IPS-18a (cell line): ENCODE results near the gene MLLT11.

ENCODE experiments used
- H3K27ac ChIP-seq: one replicate; pipeline ENCODE4 v1.5.1; 2013; ENCODE audit warnings: low read length
- H3K27me3 ChIP-seq: one replicate; pipeline ENCODE4 v1.6.1; 2013; ENCODE audit warnings: mild to moderate bottlenecking, low read length; ENCODE audit not compliant: control insufficient read depth, insufficient read depth
- H3K36me3 ChIP-seq: one replicate; pipeline ENCODE4 v1.6.1; 2013; ENCODE audit warnings: low read depth, low read length; ENCODE audit not compliant: control insufficient read depth
- H3K4me1 ChIP-seq: one replicate; pipeline ENCODE4 v1.6.1; 2013; ENCODE audit warnings: low read depth, low read length; ENCODE audit not compliant: control insufficient read depth
- H3K4me3 ChIP-seq: one replicate; pipeline ENCODE4 v1.5.1; 2013; ENCODE audit warnings: low read length
- H3K9ac ChIP-seq: one replicate; pipeline ENCODE4 v1.6.1; 2013; ENCODE audit warnings: mild to moderate bottlenecking, low read length, moderate library complexity
- H3K9me3 ChIP-seq: one replicate; pipeline ENCODE4 v1.6.1; 2013; ENCODE audit warnings: low read depth, low read length; ENCODE audit not compliant: control insufficient read depth

The MLLT11 gene

GRCh38 chr1:151043163-151043562 is 17.0 kb upstream of the MLLT11 start:
- Histone ChIP-seq H3K27ac (no peak overlapping the region), H3K9ac (no peak overlapping the region), H3K36me3 (no peaks in the 10 kb centered on the region), H3K4me3 (no peak overlapping the region), H3K4me1 (no peaks in the 10 kb centered on the region), H3K9me3 (no peaks in the 10 kb centered on the region), H3K27me3 (no peaks in the 10 kb centered on the region)

GRCh38 chr1:151047591-151047924 is 12.6 kb upstream of the MLLT11 start, which contains the start of gene C1orf56:
TSS of gene C1orf56 (plus strand) at chr1:151047751. CDS start at chr1:151047848, 97 bp downstream.
- Histone ChIP-seq H3K36me3 (peaks cover 10% of the 10 kb centered on the region), H3K4me3 (peak within 1 kb of the TSS; percentile 85), H3K27ac (peak within 1 kb of the TSS; percentile 37), H3K9me3 (no peaks in the 10 kb centered on the region), H3K4me1 (no peaks in the 10 kb centered on the region), H3K27me3 (no peaks in the 10 kb centered on the region), H3K9ac (peak within 1 kb of the TSS; percentile 84)

- H3K27ac ChIP-seq = peak overlapping the region; percentile 37
- no peaks in the 10 kb centered on the region for H3K4me1 ChIP-seq
- H3K4me3 ChIP-seq = peak overlapping the region; percentile 85
- peaks cover 14% of the 10 kb centered on the region for H3K36me3 ChIP-seq
- peak overlapping the region; percentile 84 for H3K9ac ChIP-seq
- H3K27me3 ChIP-seq = no peaks in the 10 kb centered on the region
- no peaks in the 10 kb centered on the region for H3K9me3 ChIP-seq
These were observed 12.1 kb upstream of the MLLT11 start for GRCh38 chr1:151047925-151048644.

GRCh38 chr1:151048645-151049032 is 11.6 kb upstream of the MLLT11 start:
- peak overlapping the region; percentile 85 for H3K4me3 ChIP-seq
- peaks cover 19% of the 10 kb centered on the region for H3K36me3 ChIP-seq
- no peak overlapping the region for H3K27ac ChIP-seq
- H3K9me3 ChIP-seq = no peaks in the 10 kb centered on the region
- H3K27me3 ChIP-seq = no peaks in the 10 kb centered on the region
- H3K4me1 ChIP-seq = no peaks in the 10 kb centered on the region
- peak overlapping the region; percentile 84 for H3K9ac ChIP-seq

- Histone ChIP-seq H3K9ac (no peak overlapping the region), H3K27ac (no peak overlapping the region), H3K4me1 (no peaks in the 10 kb centered on the region), H3K9me3 (no peaks in the 10 kb centered on the region), H3K4me3 (no peak overlapping the region), H3K36me3 (peaks cover 26% of the 10 kb centered on the region), H3K27me3 (no peaks in the 10 kb centered on the region)
These were observed 10.7 kb upstream of the MLLT11 start for GRCh38 chr1:151049458-151049857.

GRCh38 chr1:151050051-151050688 is 10.0 kb upstream of the MLLT11 start:
- Histone ChIP-seq H3K36me3 (peaks cover 34% of the 10 kb centered on the region), H3K4me3 (no peak overlapping the region), H3K27me3 (no peaks in the 10 kb centered on the region), H3K4me1 (no peaks in the 10 kb centered on the region), H3K9ac (no peak overlapping the region), H3K9me3 (no peaks in the 10 kb centered on the region), H3K27ac (no peak overlapping the region)

- Histone ChIP-seq H3K27ac (no peak overlapping the region), H3K9me3 (no peaks in the 10 kb centered on the region), H3K4me3 (no peak overlapping the region), H3K36me3 (peaks cover 44% of the 10 kb centered on the region), H3K27me3 (no peaks in the 10 kb centered on the region), H3K4me1 (no peaks in the 10 kb centered on the region), H3K9ac (no peak overlapping the region)
These were observed 8.7 kb upstream of the MLLT11 start for GRCh38 chr1:151051356-151052009.

GRCh38 chr1:151054971-151055547 is 5.1 kb upstream of the MLLT11 start:
- H3K9ac ChIP-seq = no peak overlapping the region
- H3K4me3 ChIP-seq = no peak overlapping the region
- no peak overlapping the region for H3K27ac ChIP-seq
- peaks cover 9% of the 10 kb centered on the region for H3K4me1 ChIP-seq
- H3K9me3 ChIP-seq = no peaks in the 10 kb centered on the region
- H3K27me3 ChIP-seq = no peaks in the 10 kb centered on the region
- peaks cover 47% of the 10 kb centered on the region for H3K36me3 ChIP-seq

GRCh38 chr1:151055581-151055980 is 4.6 kb upstream of the MLLT11 start:
- H3K4me1 ChIP-seq = peaks cover 9% of the 10 kb centered on the region
- H3K9me3 ChIP-seq = no peaks in the 10 kb centered on the region
- H3K9ac ChIP-seq = no peak overlapping the region
- H3K36me3 ChIP-seq = peaks cover 47% of the 10 kb centered on the region
- H3K27ac ChIP-seq = no peak overlapping the region
- H3K27me3 ChIP-seq = no peaks in the 10 kb centered on the region
- no peak overlapping the region for H3K4me3 ChIP-seq

GRCh38 chr1:151056149-151056548 is 4.0 kb upstream of the MLLT11 start:
- Histone ChIP-seq H3K36me3 (peaks cover 47% of the 10 kb centered on the region), H3K9ac (no peak overlapping the region), H3K27ac (no peak overlapping the region), H3K27me3 (no peaks in the 10 kb centered on the region), H3K4me1 (peaks cover 12% of the 10 kb centered on the region), H3K9me3 (no peaks in the 10 kb centered on the region), H3K4me3 (no peak overlapping the region)

- Histone ChIP-seq H3K27ac (peak overlapping the region; percentile 77), H3K9ac (peak overlapping the region; percentile 88), H3K4me3 (peak overlapping the region; percentile 83), H3K9me3 (no peaks in the 10 kb centered on the region), H3K36me3 (peaks cover 28% of the 10 kb centered on the region), H3K27me3 (no peaks in the 10 kb centered on the region), H3K4me1 (peaks cover 24% of the 10 kb centered on the region)
These were observed 1.5 kb upstream of the MLLT11 start for GRCh38 chr1:151058692-151059091.
